IPS-NIHi11 (cell line): ENCODE measurements around the gene ICA1L.
"Not testable (repeated sequence)": the region's sequence is repeated elsewhere in the genome, so short reads cannot be mapped to it uniquely, and the experiment has no call there.

ENCODE experiments used
- DNase-seq: peaks from one replicate; pipeline ENCODE4 v3.0.0; 2012; ENCODE audit warnings: mixed read lengths, low spot score

Gene ICA1L

GRCh38 chr2:202847693-202848524, 23.7 kb downstream of the ICA1L start:
- no peak for DNase-seq

GRCh38 chr2:202844656-202845055, 26.9 kb downstream of the ICA1L start:
- no peak for DNase-seq

GRCh38 chr2:202842690-202843089, 28.9 kb downstream of the ICA1L start:
- DNase-seq: no peak

- DNase-seq: no peak
These were observed 30.3 kb downstream of the ICA1L start for GRCh38 chr2:202841090-202841867.

GRCh38 chr2:202831242-202832220, 40.0 kb downstream of the ICA1L start:
- DNase-seq: peak; percentile 70

- DNase-seq: no peak
These were observed 46.7 kb downstream of the ICA1L start for GRCh38 chr2:202824901-202825300.

- no peak for DNase-seq
These were observed 49.2 kb downstream of the ICA1L start for GRCh38 chr2:202822411-202822810.

- DNase-seq: no peak
These were observed 50.1 kb downstream of the ICA1L start for GRCh38 chr2:202821206-202822160.

- DNase-seq: no peak
These were observed 53.2 kb downstream of the ICA1L start for GRCh38 chr2:202818321-202818720.

GRCh38 chr2:202817771-202818170, 53.8 kb downstream of the ICA1L start:
- no peak for DNase-seq

- no peak for DNase-seq
These were observed 55.8 kb downstream of the ICA1L start for GRCh38 chr2:202815548-202816360.

- DNase-seq: no peak
These were observed 57.3 kb downstream of the ICA1L start for GRCh38 chr2:202814226-202814625.

GRCh38 chr2:202813387-202813786, 58.2 kb downstream of the ICA1L start:
- DNase-seq: no peak

- DNase-seq: no peak
These were observed 62.8 kb downstream of the ICA1L start for GRCh38 chr2:202808754-202809153.

GRCh38 chr2:202807431-202808138, 64.0 kb downstream of the ICA1L start:
- not testable (repeated sequence) for DNase-seq

GRCh38 chr2:202805911-202806310, 65.7 kb downstream of the ICA1L start:
- DNase-seq: not testable (repeated sequence)

- DNase-seq: no peak
These were observed 73.6 kb downstream of the ICA1L start for GRCh38 chr2:202797944-202798343.

GRCh38 chr2:202790676-202791075, 80.9 kb downstream of the ICA1L start:
- DNase-seq: no peak

- no peak for DNase-seq
These were observed 84.7 kb downstream of the ICA1L start for GRCh38 chr2:202786842-202787241.
